PC-3 (cell line): ENCODE measurements around the gene TSPAN4. TPM values are rescaled to one million over a fixed set of nuclear protein-coding genes. Genes with fewer than 3 reads are reported as not detected.

Source experiments
- ATAC-seq: fragments of 200-7000 bp; cut with Tn5 transposase; 2 replicates; pipeline ENCODE4 v1.9.1; 2020; ENCODE audit warnings: mild to moderate bottlenecking, moderate library complexity
- BruUV-seq: library from RNA; stranded (reverse); fragments of 400-500 nt; replicated peaks from 2 replicates; lab custom pipeline; 2021; lab: Mats Ljungman, UMichigan
- CTCF ChIA-PET: fragments of 300-600 bp; sonication (Branson Sonifier 250); formaldehyde crosslinking; loops from one replicate; lab custom pipeline; 2022; ENCODE audit warnings: antibody characterized with exemption; lab: Charles Lee
- POLR2A ChIA-PET: fragments of 300-600 bp; sonication (Branson Sonifier 250); formaldehyde crosslinking; loops from one replicate; lab custom pipeline; 2022; ENCODE audit warnings: antibody characterized with exemption; ENCODE audit not compliant: unreplicated experiment; lab: Charles Lee
- DNase-seq: peaks from one replicate; pipeline ENCODE4 v3.0.0-alpha.2; 2015
- H2AFZ ChIP-seq: fragments of 300-600 bp; sonication (generic); 2 replicates; pipeline ENCODE4 v1.6.0; 2016; ENCODE audit warnings: antibody characterized with exemption, low read length
- H3F3A ChIP-seq: fragments of 300-600 bp; sonication (generic); one replicate; pipeline ENCODE4 v1.6.0; 2017; ENCODE audit warnings: antibody characterized with exemption, low read length, control low read depth, mild to moderate bottlenecking; ENCODE audit not compliant: unreplicated experiment
- H3K27ac ChIP-seq: fragments of 300-600 bp; sonication (generic); 2 replicates; pipeline ENCODE4 v1.5.1; 2016; ENCODE audit warnings: mild to moderate bottlenecking, low read length
- H3K27me3 ChIP-seq: fragments of 300-600 bp; sonication (generic); 2 replicates; pipeline ENCODE4 v1.6.1; 2016; ENCODE audit warnings: low read length, mixed read lengths
- H3K36me3 ChIP-seq: fragments of 300-600 bp; sonication (generic); 2 replicates; pipeline ENCODE4 v1.6.1; 2016; ENCODE audit warnings: low read depth, mixed run types, low read length, mixed read lengths
- H3K4me1 ChIP-seq: fragments of 300-600 bp; sonication (generic); 2 replicates; pipeline ENCODE4 v1.5.1; 2016; ENCODE audit warnings: low read length; ENCODE audit not compliant: insufficient read depth
- H3K4me2 ChIP-seq: fragments of 300-600 bp; sonication (generic); 2 replicates; pipeline ENCODE4 v1.6.0; 2016; ENCODE audit warnings: low read length
- H3K4me3 ChIP-seq: fragments of 300-600 bp; sonication (generic); 2 replicates; pipeline ENCODE4 v1.5.1; 2016; ENCODE audit warnings: mild to moderate bottlenecking, low read length, mixed read lengths
- H3K79me2 ChIP-seq: fragments of 300-600 bp; sonication (generic); 2 replicates; pipeline ENCODE4 v1.6.1; 2017; ENCODE audit warnings: low read length, mixed read lengths
- H3K9ac ChIP-seq: fragments of 300-600 bp; sonication (generic); 2 replicates; pipeline ENCODE4 v1.6.0; 2016; ENCODE audit warnings: mild to moderate bottlenecking, low read length
- H3K9me2 ChIP-seq: fragments of 300-600 bp; sonication (generic); replicated peaks from 2 replicates; pipeline ENCODE4 v1.6.1; 2016; ENCODE audit warnings: mixed run types, low read length, mixed read lengths
- H3K9me3 ChIP-seq: fragments of 300-600 bp; sonication (generic); 2 replicates; pipeline ENCODE4 v1.6.1; 2016; ENCODE audit warnings: low read length, mixed read lengths
- H4K20me1 ChIP-seq: fragments of 300-600 bp; sonication (generic); 2 replicates; pipeline ENCODE4 v1.6.1; 2016; ENCODE audit warnings: low read length, mixed read lengths
- CTCF ChIP-seq: fragments of 300-600 bp; sonication (generic); conservative IDR thresholded peaks from 2 replicates; pipeline ENCODE4 v1.5.1; 2017; ENCODE audit warnings: antibody characterized with exemption, low read depth, mild to moderate bottlenecking, low read length
- EZH2 ChIP-seq: fragments of 300-600 bp; sonication (generic); IDR thresholded peaks from one replicate; pipeline ENCODE4 v1.6.1; 2017; ENCODE audit warnings: antibody characterized with exemption, mild to moderate bottlenecking, low read length; ENCODE audit not compliant: unreplicated experiment
- EZH2phosphoT487 ChIP-seq: fragments of 300-600 bp; sonication (generic); IDR thresholded peaks from 2 replicates; pipeline ENCODE4 v1.6.1; 2018; ENCODE audit warnings: mild to moderate bottlenecking, antibody characterized with exemption, low read length, borderline replicate concordance
- intact Hi-C: fragments of 100-400 bp; cut with micrococcal nuclease; formaldehyde crosslinking; loops from 2 replicates; pipeline ENCODE4 v1.9.0; 2023
- total RNA-seq: library from RNA; depleted of rRNA; stranded (reverse); fragments of >200 nt; gene quantifications from 2 replicates; pipeline ENCODE4 v1.2.3, GENCODE V29; 2014

Gene TSPAN4
- total RNA-seq, 1 experiment from 2014 or later, result 121 TPM

GRCh38 chr11:797296-798092, 45.2 kb upstream of the TSPAN4 start:
- Histone ChIP-seq H3K79me2 (peaks cover 24% of the 10 kb centered on the region), H3K9me3 (no peaks in the 10 kb centered on the region), H3F3A (peaks cover 4% of the 10 kb centered on the region), H3K27ac (peak overlapping the region; percentile 48), H3K4me1 (peaks cover 19% of the 10 kb centered on the region), H3K4me3 (peak overlapping the region; percentile 94), H3K9me2 (no peaks in the 10 kb centered on the region), H3K4me2 (peak overlapping the region; percentile 98), H2AFZ (peak overlapping the region; percentile 92), H3K9ac (peak overlapping the region; percentile 84), H3K36me3 (no peaks in the 10 kb centered on the region; the same call in 1 of the 2 replicates), H3K27me3 (no peaks in the 10 kb centered on the region), H4K20me1 (no peaks in the 10 kb centered on the region)
- TSS peak; percentile 30 for BruUV-seq
- TF ChIP-seq EZH2phosphoT487 (no peak), EZH2 (no peak), CTCF (no peak)
- ATAC-seq (peak; percentile 34), DNase-seq (peak; percentile 55)
- intact Hi-C loops, result loop anchor here (2.0 kb wide), 1 partner anchor 23 kb away; no protein-coding TSS in a partner anchor
- ChIA-PET POLR2A (no interaction called here), CTCF (interaction anchor here (0.5 to 0.6 kb wide), 2 partner anchors 81 to 355 kb away, joined by 3 to 11 read pairs; no protein-coding TSS in a partner anchor)

GRCh38 chr11:798093-798713, 44.4 kb upstream of the TSPAN4 start, which contains the start of gene SLC25A22:
Gene SLC25A22, minus strand, starts transcription at chr11:798281. Its CDS starts 3,275 bp downstream, at chr11:795006.
- H3K4me3 ChIP-seq, result peak within 1 kb of the TSS; percentile 94
- ATAC-seq, result peak; percentile 53
- H3K9me2 ChIP-seq, result no peaks in the 10 kb centered on the region
- H3K9me3 ChIP-seq, result no peaks in the 10 kb centered on the region
- DNase-seq, result peak; percentile 84
- H3K27me3 ChIP-seq, result no peaks in the 10 kb centered on the region
- no peak for TF ChIP-seq EZH2
- peak; percentile 65 for TF ChIP-seq CTCF
- H3K4me2 ChIP-seq, result peak within 1 kb of the TSS; percentile 98
- peak within 1 kb of the TSS; percentile 84 for H3K9ac ChIP-seq
- H4K20me1 ChIP-seq, result no peaks in the 10 kb centered on the region
- peak within 1 kb of the TSS; percentile 48 for H3K27ac ChIP-seq
- peak within 1 kb of the TSS; percentile 92 for H2AFZ ChIP-seq
- H3K4me1 ChIP-seq, result peaks cover 19% of the 10 kb centered on the region
- CTCF ChIA-PET, result no interaction called here
- intact Hi-C loops, result no loop called here
- POLR2A ChIA-PET, result interaction anchor here (0.6 kb wide), 1 partner anchor 238 kb away, joined by 3 read pairs; no protein-coding TSS in a partner anchor
- H3K36me3 ChIP-seq, result no peaks in the 10 kb centered on the region; the same call in 1 of the 2 replicates
- peaks cover 24% of the 10 kb centered on the region for H3K79me2 ChIP-seq
- H3F3A ChIP-seq, result peaks cover 4% of the 10 kb centered on the region
- BruUV-seq, result no TSS peak
